Measurements from ENCODE around the gene FBXW12. TPM values are rescaled to one million over a fixed set of nuclear protein-coding genes. Genes with fewer than 3 reads are reported as not detected.

FBXW12 gene
- total and polyA plus RNA-seq, 9 donors: 0.05 to 0.30 (median 0.16) TPM; not detected in 2

DNA sequence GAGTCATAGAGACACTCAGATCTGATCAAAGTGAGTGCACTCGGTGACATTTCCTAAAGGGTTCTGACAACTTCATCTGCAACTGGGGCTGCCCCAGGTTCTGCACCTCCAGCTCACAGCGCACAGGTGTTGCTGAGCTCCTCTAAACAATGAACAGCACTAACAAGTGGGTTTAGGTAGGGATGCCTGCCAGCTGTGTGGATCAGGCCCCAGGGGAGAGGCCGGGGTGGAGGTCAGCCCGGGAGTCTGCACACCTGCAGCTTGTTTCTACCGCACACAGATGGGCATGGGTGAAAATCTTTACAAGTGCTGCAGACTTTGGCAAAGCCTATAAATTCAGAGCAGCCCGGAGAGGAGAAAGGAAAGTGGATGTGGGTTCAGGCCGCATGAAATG, 355 bp downstream of the FBXW12 start:
- no peak overlapping the region for H3K27ac ChIP-seq (ENCODE audit: low read length)
- H3K27me3 ChIP-seq (ENCODE audit: control insufficient read depth, insufficient read depth, low read length): no peaks in the 10 kb centered on the region
- WGBS (ENCODE audit: insufficient coverage): 38% methylated on average over 6 of the region's 7 CpGs
- DNase-seq: no peak
- H3K4me1 ChIP-seq (ENCODE audit: control insufficient read depth, insufficient read depth, low read length): peaks cover under 1% of the 10 kb centered on the region
- H3K4me3 ChIP-seq (ENCODE audit: low read length): no peak overlapping the region
- H3K36me3 ChIP-seq (ENCODE audit: control insufficient read depth, insufficient read depth, low read length): no peaks in the 10 kb centered on the region
- no peaks in the 10 kb centered on the region for H3K9me3 ChIP-seq (replicated peaks; ENCODE audit: control insufficient read depth, low read depth, low read length)

DNA sequence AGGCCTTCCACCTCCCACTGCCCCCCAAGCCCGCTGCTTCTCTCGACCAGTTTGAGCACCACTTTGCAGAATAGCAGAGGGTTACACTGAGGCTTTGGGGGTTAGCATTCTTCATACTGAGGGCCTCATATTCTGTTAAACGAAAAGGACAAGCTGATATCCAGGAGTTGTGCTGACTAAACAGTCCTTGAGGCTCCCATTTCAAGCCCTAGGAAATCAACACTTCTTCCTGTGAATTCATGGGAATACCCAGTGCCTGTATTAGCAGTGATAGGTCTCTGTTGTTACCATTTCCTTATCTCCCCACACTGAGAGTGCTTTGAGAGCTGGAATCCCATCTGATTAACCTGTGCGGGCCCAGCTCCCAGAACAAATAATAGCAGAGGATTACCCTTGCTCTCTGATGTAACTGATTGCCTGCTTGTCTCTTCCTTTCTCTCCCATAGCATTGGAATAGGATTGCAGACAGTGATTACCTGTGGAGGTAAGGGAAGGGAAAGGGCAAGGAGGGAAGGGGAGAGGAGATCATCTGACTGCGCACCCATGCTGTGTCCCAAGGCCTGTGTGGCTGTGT, 930 bp downstream of the FBXW12 start:
- Histone ChIP-seq H3K4me1 (ENCODE audit: control insufficient read depth, insufficient read depth, low read length) (no peaks in the 10 kb centered on the region), H3K27ac (ENCODE audit: low read length) (no peak overlapping the region), H3K4me3 (ENCODE audit: low read length) (no peak overlapping the region), H3K27me3 (ENCODE audit: control insufficient read depth, insufficient read depth, low read length) (no peaks in the 10 kb centered on the region), H3K36me3 (ENCODE audit: control insufficient read depth, insufficient read depth, low read length) (no peaks in the 10 kb centered on the region), H3K9me3 (replicated peaks; ENCODE audit: control insufficient read depth, low read depth, low read length) (no peaks in the 10 kb centered on the region)
- DNase-seq: no peak
- WGBS (ENCODE audit: insufficient coverage): 33% methylated on average over 1 of the region's 5 CpGs

DNA sequence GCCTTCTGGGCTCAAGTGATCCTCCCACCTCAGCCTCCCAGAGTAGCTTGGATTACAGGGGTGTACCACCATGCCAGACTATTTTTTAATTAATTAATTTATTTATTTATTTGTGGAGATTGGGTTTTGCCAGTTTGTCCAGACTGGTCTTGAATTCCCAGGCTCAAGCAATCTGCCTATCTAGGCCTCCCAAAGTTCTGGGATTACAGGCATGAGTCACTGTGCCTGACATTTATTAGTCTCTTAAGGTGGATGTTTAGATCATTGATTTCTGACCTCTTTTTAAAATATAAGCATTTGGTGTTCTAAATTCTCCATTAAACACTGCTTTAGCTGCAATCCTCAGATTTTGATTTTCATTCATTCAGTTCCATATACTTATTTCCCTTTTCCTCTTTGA, 15.6 kb downstream of the FBXW12 start:
- Histone ChIP-seq H3K36me3 (ENCODE audit: control insufficient read depth, insufficient read depth, low read length) (no peaks in the 10 kb centered on the region), H3K9me3 (replicated peaks; ENCODE audit: control insufficient read depth, low read depth, low read length) (peaks cover 2% of the 10 kb centered on the region), H3K4me3 (ENCODE audit: low read length) (no peak overlapping the region), H3K27me3 (ENCODE audit: control insufficient read depth, insufficient read depth, low read length) (no peaks in the 10 kb centered on the region), H3K27ac (ENCODE audit: low read length) (no peak overlapping the region), H3K4me1 (ENCODE audit: control insufficient read depth, insufficient read depth, low read length) (no peaks in the 10 kb centered on the region)
- no peak for DNase-seq

DNA sequence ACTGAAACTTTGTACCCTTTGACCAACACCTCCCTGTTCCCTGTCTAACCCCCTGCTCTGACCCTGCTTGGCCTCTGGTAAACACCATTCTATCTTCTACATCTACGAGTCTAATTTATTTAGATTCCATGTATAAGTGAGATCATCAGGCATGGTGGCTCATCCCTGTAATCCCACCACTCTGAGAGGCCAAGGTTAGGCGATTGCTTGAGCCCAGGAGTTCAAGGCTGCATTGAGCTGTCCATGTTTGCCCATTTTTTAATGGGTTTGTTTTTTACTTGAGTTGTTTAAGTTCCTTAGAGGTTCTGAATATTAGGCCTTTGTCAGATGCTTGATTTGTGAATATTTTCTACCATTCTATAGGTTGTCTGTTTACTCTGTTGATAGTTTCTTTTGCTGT, 16.9 kb downstream of the FBXW12 start:
- no peak overlapping the region for H3K27ac ChIP-seq (ENCODE audit: low read length)
- H3K4me3 ChIP-seq (ENCODE audit: low read length): no peak overlapping the region
- H3K36me3 ChIP-seq (ENCODE audit: control insufficient read depth, insufficient read depth, low read length): no peaks in the 10 kb centered on the region
- H3K4me1 ChIP-seq (ENCODE audit: control insufficient read depth, insufficient read depth, low read length): no peaks in the 10 kb centered on the region
- H3K27me3 ChIP-seq (ENCODE audit: control insufficient read depth, insufficient read depth, low read length): no peaks in the 10 kb centered on the region
- H3K9me3 ChIP-seq (replicated peaks; ENCODE audit: control insufficient read depth, low read depth, low read length): peaks cover 2% of the 10 kb centered on the region
- no peak for DNase-seq
- WGBS (ENCODE audit: insufficient coverage): no CpG with 5 or more reads among the region's 2 CpGs

DNA sequence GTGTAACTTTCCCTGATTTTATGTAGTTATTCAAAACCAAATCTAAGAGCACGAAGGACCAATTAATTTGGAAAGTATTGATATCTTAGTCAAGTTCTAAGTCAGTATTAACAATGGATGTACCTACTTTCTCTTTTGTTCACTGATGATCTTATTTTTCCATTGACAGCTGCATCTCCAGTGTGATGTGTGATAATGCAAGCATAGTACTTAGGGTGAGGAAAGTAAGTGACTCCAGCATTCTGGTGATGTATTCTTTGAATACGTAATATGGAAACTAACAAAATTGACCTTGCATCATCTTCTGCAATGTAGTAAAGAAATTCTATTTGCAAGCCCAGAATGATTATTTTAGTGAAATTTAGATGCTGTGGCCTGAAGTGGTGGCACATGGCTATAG, 22.4 kb downstream of the FBXW12 start:
- DNase-seq: no peak
- H3K9me3 ChIP-seq (replicated peaks; ENCODE audit: control insufficient read depth, low read depth, low read length): no peaks in the 10 kb centered on the region
- no peaks in the 10 kb centered on the region for H3K36me3 ChIP-seq (ENCODE audit: control insufficient read depth, insufficient read depth, low read length)
- H3K4me3 ChIP-seq (ENCODE audit: low read length): no peak overlapping the region
- H3K27ac ChIP-seq (ENCODE audit: low read length): no peak overlapping the region
- no peaks in the 10 kb centered on the region for H3K4me1 ChIP-seq (ENCODE audit: control insufficient read depth, insufficient read depth, low read length)
- WGBS (ENCODE audit: insufficient coverage): 80% methylated on average over 1 of the region's 2 CpGs
- peaks cover 4% of the 10 kb centered on the region for H3K27me3 ChIP-seq (ENCODE audit: control insufficient read depth, insufficient read depth, low read length)

DNA sequence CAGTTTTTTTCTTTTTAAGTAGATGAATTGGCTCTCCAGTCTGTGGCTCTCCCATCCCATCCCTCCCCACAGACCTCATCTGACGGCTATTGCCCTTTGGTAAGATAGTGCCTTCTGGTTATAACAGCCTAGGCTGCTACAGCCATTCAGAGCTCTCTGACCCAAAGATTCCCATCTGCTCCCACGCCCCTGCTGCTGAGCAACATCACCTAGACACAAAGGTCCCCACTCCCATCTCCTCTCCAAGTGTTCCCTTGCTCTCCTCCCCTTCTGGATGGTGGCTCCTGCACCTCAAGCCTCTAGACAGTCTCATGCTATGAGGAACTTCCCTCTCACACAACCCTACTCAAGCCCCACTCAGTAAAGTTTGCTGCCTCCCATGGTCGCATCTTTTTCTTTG, 23.7 kb downstream of the FBXW12 start:
- DNase-seq: no peak
- 56% methylated on average over 2 of the region's 3 CpGs for WGBS (ENCODE audit: insufficient coverage)
- Histone ChIP-seq H3K4me3 (ENCODE audit: low read length) (no peak overlapping the region), H3K36me3 (ENCODE audit: control insufficient read depth, insufficient read depth, low read length) (no peaks in the 10 kb centered on the region), H3K27me3 (ENCODE audit: control insufficient read depth, insufficient read depth, low read length) (peaks cover 4% of the 10 kb centered on the region), H3K27ac (ENCODE audit: low read length) (no peak overlapping the region), H3K4me1 (ENCODE audit: control insufficient read depth, insufficient read depth, low read length) (no peaks in the 10 kb centered on the region), H3K9me3 (replicated peaks; ENCODE audit: control insufficient read depth, low read depth, low read length) (no peaks in the 10 kb centered on the region)

DNA sequence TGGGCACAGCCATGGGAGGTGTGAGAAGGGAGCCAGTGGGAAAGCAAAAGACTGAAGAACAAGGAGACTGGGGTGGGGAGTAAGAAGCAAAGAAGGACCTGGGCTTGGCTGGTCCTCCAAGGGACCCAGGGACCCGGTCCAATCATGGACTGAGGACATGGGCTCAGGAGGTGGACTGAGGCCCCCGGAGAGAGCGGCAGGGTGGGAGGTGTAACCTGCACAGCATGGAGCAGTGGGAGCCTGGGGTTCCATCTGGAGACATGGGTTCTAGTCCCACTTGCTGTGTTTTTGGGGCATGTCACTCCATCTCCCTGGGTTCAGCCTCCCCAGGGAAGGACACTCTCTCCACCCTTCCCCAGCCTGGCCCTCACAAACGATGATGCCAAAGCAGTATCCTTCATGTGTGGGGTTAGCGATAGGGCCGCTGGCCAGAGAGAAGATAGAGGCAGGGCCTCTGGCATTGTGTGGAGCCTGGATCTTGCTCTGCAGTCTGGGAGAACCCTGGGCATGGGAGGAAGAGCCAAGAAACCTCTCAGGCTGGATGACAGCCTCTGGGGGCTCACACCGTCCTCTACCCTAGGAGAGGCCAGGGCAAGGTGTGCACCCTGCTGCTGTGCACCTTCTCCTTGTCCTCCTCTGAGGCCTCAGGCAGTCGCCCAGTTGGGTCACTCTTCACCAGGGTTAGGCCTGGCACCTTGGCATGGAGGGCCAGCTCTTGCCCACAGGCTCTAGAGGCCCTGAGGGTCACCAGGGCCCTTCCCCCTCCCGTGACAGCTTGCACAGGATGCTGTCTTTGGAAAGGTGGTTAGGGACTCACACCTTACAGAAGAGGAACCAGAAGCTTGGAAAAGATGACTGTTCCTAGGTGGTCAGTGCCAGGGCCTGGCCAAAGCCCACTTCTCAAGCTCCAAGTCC, 26.0 kb downstream of the FBXW12 start:
- no peak for DNase-seq
- no peak overlapping the region for H3K4me3 ChIP-seq (ENCODE audit: low read length)
- no peaks in the 10 kb centered on the region for H3K9me3 ChIP-seq (replicated peaks; ENCODE audit: control insufficient read depth, low read depth, low read length)
- H3K27me3 ChIP-seq (ENCODE audit: control insufficient read depth, insufficient read depth, low read length): peaks cover 4% of the 10 kb centered on the region
- H3K27ac ChIP-seq (ENCODE audit: low read length): no peak overlapping the region
- 82% methylated on average over 7 of the region's 9 CpGs for WGBS (ENCODE audit: insufficient coverage)
- no peaks in the 10 kb centered on the region for H3K36me3 ChIP-seq (ENCODE audit: control insufficient read depth, insufficient read depth, low read length)
- H3K4me1 ChIP-seq (ENCODE audit: control insufficient read depth, insufficient read depth, low read length): no peaks in the 10 kb centered on the region

DNA sequence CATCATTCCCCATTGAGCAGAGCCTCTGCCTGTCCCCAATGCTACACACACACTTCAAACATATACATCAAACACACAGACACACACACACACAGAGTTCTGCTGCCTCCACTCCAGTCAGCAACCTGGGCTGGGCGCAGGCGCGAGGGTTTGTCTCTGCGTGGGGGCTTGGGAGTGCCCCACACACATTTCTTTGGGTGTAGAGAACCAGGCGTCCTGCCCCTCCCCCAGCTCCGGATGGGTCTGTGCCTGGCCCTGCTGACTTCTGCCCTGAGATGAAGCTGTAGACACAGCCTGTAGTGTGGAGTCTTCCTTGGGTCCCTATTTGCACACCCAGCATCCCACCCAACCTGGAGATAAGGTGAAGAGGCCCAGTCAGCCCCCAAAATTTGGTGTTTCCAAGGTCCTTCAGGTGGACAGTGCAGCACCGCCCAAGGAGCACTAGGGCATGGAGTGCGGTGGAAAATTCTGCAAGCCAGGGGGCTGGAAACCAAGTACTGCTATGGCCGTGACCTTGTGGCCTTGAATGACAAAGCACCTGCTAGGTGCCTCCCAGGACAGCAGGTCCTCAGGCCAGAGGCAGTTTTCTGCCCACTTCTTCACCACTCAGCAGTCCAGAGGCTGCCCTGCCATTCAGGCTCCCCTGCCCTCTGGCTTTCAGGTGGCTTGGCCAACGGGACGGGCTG, 26.8 kb downstream of the FBXW12 start:
- Histone ChIP-seq H3K9me3 (replicated peaks; ENCODE audit: control insufficient read depth, low read depth, low read length) (no peaks in the 10 kb centered on the region), H3K27ac (ENCODE audit: low read length) (no peak overlapping the region), H3K4me3 (ENCODE audit: low read length) (no peak overlapping the region), H3K36me3 (ENCODE audit: control insufficient read depth, insufficient read depth, low read length) (peaks cover 4% of the 10 kb centered on the region), H3K4me1 (ENCODE audit: control insufficient read depth, insufficient read depth, low read length) (no peaks in the 10 kb centered on the region), H3K27me3 (ENCODE audit: control insufficient read depth, insufficient read depth, low read length) (peaks cover 4% of the 10 kb centered on the region)
- DNase-seq: no peak
- WGBS (ENCODE audit: insufficient coverage): 75% methylated on average over 7 of the region's 11 CpGs

DNA sequence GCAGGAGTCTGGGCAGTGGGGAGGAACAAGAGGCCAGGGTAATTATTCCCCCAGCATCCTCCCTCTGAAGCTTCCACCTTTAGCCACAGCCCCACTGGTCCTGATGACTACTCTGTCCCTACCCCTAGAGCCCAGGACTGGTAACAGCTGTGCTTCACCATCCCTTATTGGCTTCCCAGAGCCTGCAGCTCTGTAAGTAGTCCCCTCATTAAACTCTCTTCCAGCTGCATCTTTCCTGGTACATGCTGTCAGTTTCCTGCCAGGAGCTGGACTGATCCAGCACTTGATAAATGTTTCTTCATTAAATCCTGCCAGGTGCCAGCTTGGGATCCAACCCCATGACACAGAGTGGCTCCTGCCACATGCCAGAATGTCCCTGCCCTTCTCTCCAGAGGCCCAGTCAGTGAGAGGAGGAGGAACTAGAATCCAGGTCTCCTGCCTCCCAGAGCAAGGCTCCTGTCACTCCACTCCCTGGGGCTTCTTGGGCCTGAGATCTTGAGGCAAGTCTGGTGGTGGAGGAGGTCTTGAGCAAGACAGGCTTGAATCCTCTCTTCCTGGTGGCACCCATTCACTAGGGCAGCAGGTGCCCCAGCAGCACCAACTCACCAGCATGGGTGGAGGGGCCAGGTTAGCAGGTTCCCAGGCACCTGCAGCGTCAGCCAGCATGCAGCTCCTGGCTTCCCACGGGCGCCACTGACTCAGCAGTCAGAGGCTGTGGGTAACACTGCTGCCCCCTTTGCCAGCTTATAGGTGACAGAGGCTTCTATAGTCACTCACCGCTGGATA, 27.6 kb downstream of the FBXW12 start:
- WGBS (ENCODE audit: insufficient coverage): 80% methylated on average over 3 of the region's 4 CpGs
- peaks cover 11% of the 10 kb centered on the region for H3K36me3 ChIP-seq (ENCODE audit: control insufficient read depth, insufficient read depth, low read length)
- H3K27ac ChIP-seq (ENCODE audit: low read length): no peak overlapping the region
- DNase-seq: no peak
- H3K27me3 ChIP-seq (ENCODE audit: control insufficient read depth, insufficient read depth, low read length): peaks cover 4% of the 10 kb centered on the region
- no peaks in the 10 kb centered on the region for H3K4me1 ChIP-seq (ENCODE audit: control insufficient read depth, insufficient read depth, low read length)
- H3K4me3 ChIP-seq (ENCODE audit: low read length): no peak overlapping the region
- H3K9me3 ChIP-seq (replicated peaks; ENCODE audit: control insufficient read depth, low read depth, low read length): no peaks in the 10 kb centered on the region

All from muscle of leg (tissue), 11 donors.